IMR-90 (cell line): Measurements from ENCODE around the gene ZNF764. TPM values are rescaled to one million over a fixed set of nuclear protein-coding genes. Genes with fewer than 3 reads are reported as not detected.

Experiments
- ATAC-seq: fragments of 200-7000 bp; cut with Tn5 transposase; 2 replicates; pipeline ENCODE4 v1.9.1; 2020; ENCODE audit warnings: low read depth, mild to moderate bottlenecking, moderate library complexity
- BruUV-seq: library from RNA; stranded (reverse); fragments of 400-500 nt; replicated peaks from 2 replicates; lab custom pipeline; 2021; lab: Mats Ljungman, UMichigan
- CTCF ChIA-PET: fragments of 300-600 bp; formaldehyde crosslinking; extraction: SDS; loops from one replicate; lab custom pipeline; 2021; ENCODE audit warnings: antibody characterized with exemption; lab: Yijun Ruan, JAX
- POLR2A ChIA-PET: fragments of 300-600 bp; sonication (Branson Sonifier 250); formaldehyde crosslinking; loops from one replicate; lab custom pipeline; 2022; ENCODE audit warnings: antibody characterized with exemption; ENCODE audit not compliant: unreplicated experiment; lab: Charles Lee
- DNase-seq: peaks from one replicate; pipeline ENCODE4 v3.0.0; 2013
- H2AFZ ChIP-seq: replicated peaks from 2 replicates; pipeline ENCODE3; 2013; ENCODE audit warnings: low read length, mild to moderate bottlenecking; ENCODE audit not compliant: poor library complexity
- H2AK5ac ChIP-seq: 2 replicates; pipeline ENCODE4 v1.6.1; 2013; ENCODE audit warnings: low read depth, low read length, inconsistent platforms
- H2AK9ac ChIP-seq: replicated peaks from 2 replicates; pipeline ENCODE3; 2013; ENCODE audit warnings: mild to moderate bottlenecking, low read depth, low read length, moderate library complexity; ENCODE audit not compliant: poor library complexity
- H2BK120ac ChIP-seq: 2 replicates; pipeline ENCODE4 v1.6.1; 2013; ENCODE audit warnings: low read depth, low read length, inconsistent platforms
- H2BK15ac ChIP-seq: 3 replicates; pipeline ENCODE4 v1.6.1; 2013; ENCODE audit warnings: low read depth, low read length, inconsistent platforms
- H2BK20ac ChIP-seq: 2 replicates; pipeline ENCODE4 v1.6.1; 2013; ENCODE audit warnings: low read depth, mild to moderate bottlenecking, inconsistent platforms, low read length, moderate library complexity
- H2BK5ac ChIP-seq: 2 replicates; pipeline ENCODE4 v1.6.1; 2013; ENCODE audit warnings: mild to moderate bottlenecking, low read depth, low read length, inconsistent platforms; ENCODE audit not compliant: poor library complexity, severe bottlenecking
- H3K14ac ChIP-seq: replicated peaks from 2 replicates; pipeline ENCODE4 v1.6.1; 2013; ENCODE audit warnings: low read depth, low read length, inconsistent platforms
- H3K18ac ChIP-seq: 2 replicates; pipeline ENCODE4 v1.6.1; 2013; ENCODE audit warnings: low read depth, low read length, control low read depth
- H3K23ac ChIP-seq: 2 replicates; pipeline ENCODE4 v1.6.1; 2013; ENCODE audit warnings: low read depth, low read length, inconsistent platforms
- H3K27ac ChIP-seq: 2 replicates; pipeline ENCODE4 v1.5.1; 2013; ENCODE audit warnings: mild to moderate bottlenecking, control low read depth, low read length; ENCODE audit not compliant: insufficient read depth
- H3K27me3 ChIP-seq: 2 replicates; pipeline ENCODE4 v1.6.1; 2013; ENCODE audit warnings: low read length; ENCODE audit not compliant: control insufficient read depth, insufficient read depth
- H3K36me3 ChIP-seq: 2 replicates; pipeline ENCODE4 v1.6.1; 2013; ENCODE audit warnings: low read length, mixed read lengths; ENCODE audit not compliant: control insufficient read depth, insufficient read depth
- H3K4ac ChIP-seq: 2 replicates; pipeline ENCODE4 v1.6.1; 2013; ENCODE audit warnings: low read depth, low read length, inconsistent platforms
- H3K4me1 ChIP-seq: 2 replicates; pipeline ENCODE4 v1.6.1; 2013; ENCODE audit warnings: low read length, mixed read lengths; ENCODE audit not compliant: control insufficient read depth, insufficient read depth
- H3K4me2 ChIP-seq: 2 replicates; pipeline ENCODE4 v1.6.1; 2013; ENCODE audit warnings: low read depth, mild to moderate bottlenecking, control low read depth, low read length, moderate library complexity
- H3K4me3 ChIP-seq: 2 replicates; pipeline ENCODE4 v1.5.1; 2013; ENCODE audit warnings: low read depth, mild to moderate bottlenecking, control low read depth, low read length, moderate library complexity; ENCODE audit not compliant: insufficient read depth
- H3K56ac ChIP-seq: 2 replicates; pipeline ENCODE4 v1.6.1; 2013; ENCODE audit warnings: low read length, inconsistent platforms; ENCODE audit not compliant: insufficient read depth; ENCODE audit errors: extremely low read depth
- H3K79me1 ChIP-seq, 2 experiments: 2 replicates each; pipeline ENCODE4 v1.6.1; 2013; ENCODE audit warnings: low read length in 2 of 2, inconsistent platforms in 1 of 2, low read depth in 1 of 2
- H3K9ac ChIP-seq: 2 replicates; pipeline ENCODE4 v1.6.1; 2013; ENCODE audit warnings: low read depth, low read length, control low read depth
- H3K9me1 ChIP-seq: 2 replicates; pipeline ENCODE4 v1.6.1; 2013; ENCODE audit warnings: low read length, inconsistent platforms; ENCODE audit not compliant: insufficient read depth
- H3K9me3 ChIP-seq: 2 replicates; pipeline ENCODE4 v1.6.1; 2013; ENCODE audit warnings: low read length; ENCODE audit not compliant: control insufficient read depth, insufficient read depth
- H4K20me1 ChIP-seq: 2 replicates; pipeline ENCODE4 v1.6.1; 2013; ENCODE audit warnings: low read length, inconsistent platforms; ENCODE audit not compliant: insufficient read depth
- H4K5ac ChIP-seq: 2 replicates; pipeline ENCODE4 v1.6.1; 2013; ENCODE audit warnings: mild to moderate bottlenecking, low read depth, low read length, control low read depth
- H4K8ac ChIP-seq, 2 experiments: 2 replicates each; pipeline ENCODE4 v1.6.1; 2013; ENCODE audit warnings: low read depth in 2 of 2, low read length in 2 of 2, control low read depth in 1 of 2, inconsistent platforms in 1 of 2
- H4K91ac ChIP-seq: 2 replicates; pipeline ENCODE4 v1.6.1; 2013; ENCODE audit warnings: low read depth, low read length, inconsistent platforms; ENCODE audit not compliant: insufficient read depth
- CEBPB ChIP-seq: IDR thresholded peaks from 2 replicates; pipeline ENCODE4 v1.6.1; 2012; ENCODE audit warnings: low read depth, low read length, improper control_type of control experiment
- RFX5 ChIP-seq: IDR thresholded peaks from 2 replicates; pipeline ENCODE4 v1.8.0; 2012; ENCODE audit warnings: low read depth, mild to moderate bottlenecking, low read length, moderate library complexity
- WGBS, 2 experiments: methylation state at CpG; one replicate each; pipeline versions ENCODE4 v1.1.5 to v1.1.7; 2013; ENCODE audit warnings: missing lambda C conversion rate in 2 of 2; ENCODE audit not compliant: insufficient read length in 1 of 2; ENCODE audit errors: extremely low coverage in 2 of 2; 5-methylcytosine and 5-hydroxymethylcytosine counted together
- dilution Hi-C: fragments of 300-500 bp; cut with HindIII; formaldehyde crosslinking; loops from one replicate; pipeline ENCODE4 v1.14.3; 2018; ENCODE audit warnings: low sequenced_read_pairs; ENCODE audit not compliant: unreplicated experiment
- in situ Hi-C: fragments of 300-500 bp; cut with MboI; formaldehyde crosslinking; loops from 3 replicates; pipeline ENCODE4 v1.14.3; 2019; ENCODE audit warnings: low sequenced_read_pairs, inconsistent platforms, mixed read lengths
- intact Hi-C: fragments of 100-400 bp; cut with micrococcal nuclease; formaldehyde crosslinking; loops from 2 replicates; pipeline ENCODE4 v1.10.0; 2022
- polyA plus RNA-seq, 3 experiments: library from polyadenylated mRNA; depleted of rRNA; stranded (reverse); fragments of >200 nt; gene quantifications; 2 replicates each; pipeline ENCODE4 v1.2.3, GENCODE V29; 2012; ENCODE audit warnings: low replicate concordance in 1 of 3
- total RNA-seq: library from RNA; depleted of rRNA; stranded (reverse); fragments of >200 nt; gene quantifications from 2 replicates; pipeline ENCODE4 v1.2.3, GENCODE V29; 2012

ZNF764 gene
- total and polyA plus RNA-seq, 2 of the 4 experiments (the other 2 are of a cell fraction), result 2.2 to 4.6 TPM

GRCh38 chr16:30567160-30567990, 9.2 kb upstream of the ZNF764 start:
- DNase-seq, result peak; percentile 27
- H3K4me1 ChIP-seq, result peaks cover 9% of the 10 kb centered on the region
- no peak overlapping the region for H3K18ac ChIP-seq
- peaks cover 6% of the 10 kb centered on the region; the same call in 1 of the 2 replicates for H3K27me3 ChIP-seq
- H2BK5ac ChIP-seq, result no peak overlapping the region
- no peaks in the 10 kb centered on the region for H3K36me3 ChIP-seq
- ATAC-seq, result no peak
- H3K9me3 ChIP-seq, result no peaks in the 10 kb centered on the region
- ChIA-PET CTCF (interaction anchor here (0.6 kb wide), 1 partner anchor 29 kb away, joined by 6 read pairs; no protein-coding TSS in a partner anchor), POLR2A (no interaction called here)
- no peak overlapping the region; the same call in 1 of the 2 replicates for H4K5ac ChIP-seq
- H2AK5ac ChIP-seq, result peak overlapping the region; percentile 72; the same call in 1 of the 2 replicates
- in situ Hi-C loops (no loop called here), intact Hi-C loops (no loop called here), dilution Hi-C loops (no loop called here)
- H2AK9ac ChIP-seq, result no peak overlapping the region
- no peak overlapping the region for H3K4ac ChIP-seq
- no peak overlapping the region for H4K91ac ChIP-seq
- H3K9ac ChIP-seq, result no peak overlapping the region
- H2BK20ac ChIP-seq, result no peak overlapping the region
- H2BK15ac ChIP-seq, result no peak overlapping the region; the same call in 2 of the 3 replicates
- H3K9me1 ChIP-seq, result no peaks in the 10 kb centered on the region
- no peaks in the 10 kb centered on the region for H4K20me1 ChIP-seq
- H3K4me2 ChIP-seq, result no peak overlapping the region
- H3K27ac ChIP-seq, result peak overlapping the region; percentile 21; the same call in 1 of the 2 replicates
- no peak overlapping the region; the same call in 1 of the 2 replicates for H2BK120ac ChIP-seq
- H3K14ac ChIP-seq, result no peak overlapping the region
- no peak for TF ChIP-seq RFX5
- TF ChIP-seq CEBPB, result peak; percentile 24; the same call in 1 of the 2 replicates
- peaks cover 5 to 15% of the 10 kb centered on the region in 2 experiments; a peak in 3 of 4 replicates for H3K79me1 ChIP-seq
- 97% methylated on average over 5 of the region's 14 CpGs; no CpG with 5 or more reads in 1 of the 2 experiments for WGBS, 2 experiments
- H4K8ac ChIP-seq, result no peak overlapping the region; a peak in 1 of 4 replicates
- no peak overlapping the region for H3K4me3 ChIP-seq
- H3K23ac ChIP-seq, result peak overlapping the region; percentile 8; the same call in 1 of the 2 replicates
- H3K56ac ChIP-seq, result no peak overlapping the region
- no TSS peak for BruUV-seq
- no peak overlapping the region for H2AFZ ChIP-seq
